ENCODE measurements around the gene TOPAZ1. TPM values are rescaled to one million over a fixed set of nuclear protein-coding genes. Genes with fewer than 3 reads are reported as not detected.

Gene TOPAZ1
- total RNA-seq, 1 experiment from 2014 or later = not detected

- DNase-seq (ENCODE audit: low read depth, low spot score) (no peak), ATAC-seq (no peak)
- no peaks in the 10 kb centered on the region for H3K9me3 ChIP-seq (ENCODE audit: control insufficient read depth, insufficient read depth, low read depth, low read length)
- H3K27me3 ChIP-seq (ENCODE audit: control insufficient read depth, insufficient read depth, low read length) = no peaks in the 10 kb centered on the region; the same call in 1 of the 2 replicates
- no peak for TF ChIP-seq SIN3A (IDR thresholded peaks at IDR 0.05; ENCODE audit: borderline replicate concordance, insufficient read depth, low read depth, low read length)
- TF ChIP-seq TCF7L2 (IDR thresholded peaks at IDR 0.05; ENCODE audit: low read depth, low read length) = no peak
- TF ChIP-seq REST (IDR thresholded peaks at IDR 0.05; ENCODE audit: insufficient read depth in 1 of 2, low read depth in 2 of 2, low read length in 1 of 2) = no peak
- TF ChIP-seq POLR2AphosphoS5 (IDR thresholded peaks at IDR 0.05; ENCODE audit: low read depth, low read length) = no peak
- no peak for TF ChIP-seq CTCF (IDR thresholded peaks at IDR 0.05)
- no peak overlapping the region for H3K27ac ChIP-seq (ENCODE audit: low read length)
- intact Hi-C loops (cut with micrococcal nuclease; ENCODE audit: unreplicated experiment) = no loop called here
- POLR2A ChIA-PET = no interaction called here
- no peaks in the 10 kb centered on the region for H3K36me3 ChIP-seq (ENCODE audit: control insufficient read depth, insufficient read depth, low read length)
- no peaks in the 10 kb centered on the region for H3K4me1 ChIP-seq (ENCODE audit: control insufficient read depth, insufficient read depth, low read length)
- no TSS peak for BruUV-seq (replicated peaks)
- H3K4me3 ChIP-seq (ENCODE audit: low read depth in 2 of 2, low read length in 2 of 2) = no peak overlapping the region
- in situ Hi-C loops (cut with HindIII; ENCODE audit: low pct_unique_long_range_greater_than_20kb, low sequenced_read_pairs) = no loop called here
- CTCF ChIA-PET = no interaction called here
Measured at GRCh38 chr3:44289882-44290462, 48.3 kb downstream of the TOPAZ1 start.

GRCh38 chr3:44292276-44292675, 50.6 kb downstream of the TOPAZ1 start:
- ATAC-seq (no peak), DNase-seq (ENCODE audit: low read depth, low spot score) (no peak)
- BruUV-seq (replicated peaks) = no TSS peak
- Histone ChIP-seq H3K27ac (ENCODE audit: low read length) (no peak overlapping the region), H3K4me1 (ENCODE audit: control insufficient read depth, insufficient read depth, low read length) (no peaks in the 10 kb centered on the region), H3K27me3 (ENCODE audit: control insufficient read depth, insufficient read depth, low read length) (no peaks in the 10 kb centered on the region; the same call in 1 of the 2 replicates), H3K4me3 (ENCODE audit: low read depth in 2 of 2, low read length in 2 of 2) (no peak overlapping the region), H3K36me3 (ENCODE audit: control insufficient read depth, insufficient read depth, low read length) (no peaks in the 10 kb centered on the region), H3K9me3 (ENCODE audit: control insufficient read depth, insufficient read depth, low read depth, low read length) (no peaks in the 10 kb centered on the region)
- intact Hi-C loops (cut with micrococcal nuclease; ENCODE audit: unreplicated experiment) = no loop called here
- ChIA-PET POLR2A (no interaction called here), CTCF (no interaction called here)
- in situ Hi-C loops (cut with HindIII; ENCODE audit: low pct_unique_long_range_greater_than_20kb, low sequenced_read_pairs) = no loop called here
- TF ChIP-seq SIN3A (IDR thresholded peaks at IDR 0.05; ENCODE audit: borderline replicate concordance, insufficient read depth, low read depth, low read length) (no peak), REST (IDR thresholded peaks at IDR 0.05; ENCODE audit: insufficient read depth in 1 of 2, low read depth in 2 of 2, low read length in 1 of 2) (no peak), POLR2AphosphoS5 (IDR thresholded peaks at IDR 0.05; ENCODE audit: low read depth, low read length) (no peak), CTCF (IDR thresholded peaks at IDR 0.05) (no peak), TCF7L2 (IDR thresholded peaks at IDR 0.05; ENCODE audit: low read depth, low read length) (no peak)
